HEK293 (cell line): ENCODE data around the gene GOPC.

ENCODE experiments used
- CTCF ChIA-PET: fragments of 350-600 bp; formaldehyde crosslinking; extraction: SDS; loops from one replicate; lab custom pipeline; 2021; ENCODE audit warnings: antibody characterized with exemption; lab: Yijun Ruan, JAX
- POLR2A ChIA-PET: fragments of 300-600 bp; formaldehyde crosslinking; extraction: SDS; loops from one replicate; lab custom pipeline; 2020; ENCODE audit warnings: antibody characterized with exemption, inconsistent platforms; lab: Yijun Ruan, JAX
- H3K27ac ChIP-seq: fragments of 200-500 bp; sonication (Bioruptor generic); 2 replicates; pipeline ENCODE4 v1.5.1; 2014; ENCODE audit warnings: low read depth, low read length, control low read depth, inconsistent platforms; ENCODE audit errors: extremely low read depth
- H3K36me3 ChIP-seq, 2 experiments: fragments of 200-500 bp in 1 of 2; sonication (Bioruptor generic) in 1 of 2; 1 replicate in 1 of 2; 2 replicates in 1 of 2; pipeline ENCODE4 v1.5.1; 2014 to 2017; ENCODE audit warnings: inconsistent platforms in 2 of 2, low read length in 2 of 2; ENCODE audit not compliant: control insufficient read depth in 2 of 2, insufficient read depth in 1 of 2
- H3K4me1 ChIP-seq: fragments of 200-500 bp; sonication (Bioruptor generic); 2 replicates; pipeline ENCODE4 v1.5.1; 2014; ENCODE audit warnings: mild to moderate bottlenecking, low read length, inconsistent platforms; ENCODE audit not compliant: control insufficient read depth, insufficient read depth
- H3K4me3 ChIP-seq: 2 replicates; pipeline ENCODE4 v1.5.1; 2011; ENCODE audit warnings: low read depth, mild to moderate bottlenecking, control low read depth, low read length, moderate library complexity
- H3K9me3 ChIP-seq: fragments of 200-500 bp; sonication (Bioruptor generic); 2 replicates; pipeline ENCODE4 v1.5.1; 2014; ENCODE audit warnings: low read depth, low read length, inconsistent platforms; ENCODE audit not compliant: control insufficient read depth, insufficient read depth
- HIC1 ChIP-seq: fragments of 450-650 bp; formaldehyde crosslinking; IDR thresholded peaks from 2 replicates; pipeline ENCODE4 v1.5.1; 2016; ENCODE audit warnings: missing biosample characterization, missing genetic modification characterization
- TRIM28 ChIP-seq: IDR thresholded peaks from 2 replicates; pipeline ENCODE4 v1.6.1; 2011; ENCODE audit warnings: low read length, control low read depth, borderline replicate concordance
- ZBTB1 ChIP-seq: fragments of 450-650 bp; formaldehyde crosslinking; IDR thresholded peaks from 2 replicates; pipeline ENCODE4 v1.5.1; 2016; ENCODE audit warnings: missing biosample characterization, missing genetic modification characterization
- ZFP37 ChIP-seq: fragments of 450-650 bp; formaldehyde crosslinking; IDR thresholded peaks from 2 replicates; pipeline ENCODE4 v1.5.1; 2016; ENCODE audit warnings: missing biosample characterization, missing genetic modification characterization
- ZNF112 ChIP-seq: fragments of 450-650 bp; formaldehyde crosslinking; IDR thresholded peaks from 2 replicates; pipeline ENCODE4 v1.5.0; 2017; ENCODE audit warnings: missing biosample characterization, missing genetic modification characterization
- ZNF155 ChIP-seq: fragments of 450-650 bp; formaldehyde crosslinking; IDR thresholded peaks from 2 replicates; pipeline ENCODE4 v1.5.1; 2016; ENCODE audit warnings: missing biosample characterization, missing genetic modification characterization
- ZNF157 ChIP-seq: fragments of 450-650 bp; formaldehyde crosslinking; IDR thresholded peaks from 2 replicates; pipeline ENCODE4 v1.5.1; 2016; ENCODE audit warnings: missing biosample characterization, missing genetic modification characterization
- ZNF19 ChIP-seq: fragments of 450-650 bp; formaldehyde crosslinking; IDR thresholded peaks from 2 replicates; pipeline ENCODE4; 2016; ENCODE audit warnings: missing biosample characterization, missing genetic modification characterization, low read depth
- ZNF24 ChIP-seq: fragments of 450-650 bp; formaldehyde crosslinking; IDR thresholded peaks from 2 replicates; pipeline ENCODE4 v1.5.1; 2016; ENCODE audit warnings: missing biosample characterization, missing genetic modification characterization
- ZNF292 ChIP-seq: fragments of 450-650 bp; formaldehyde crosslinking; IDR thresholded peaks from 2 replicates; pipeline ENCODE4 v1.5.1; 2016; ENCODE audit warnings: low read depth, missing biosample characterization, missing genetic modification characterization, borderline replicate concordance
- ZNF311 ChIP-seq: fragments of 450-650 bp; formaldehyde crosslinking; IDR thresholded peaks from 2 replicates; pipeline ENCODE4 v1.5.1; 2017; ENCODE audit warnings: missing biosample characterization, missing genetic modification characterization, borderline replicate concordance
- ZNF366 ChIP-seq: fragments of 450-650 bp; formaldehyde crosslinking; conservative IDR thresholded peaks from 2 replicates; pipeline ENCODE4 v1.5.1; 2016; ENCODE audit warnings: missing biosample characterization, missing genetic modification characterization
- ZNF423 ChIP-seq: fragments of 450-650 bp; formaldehyde crosslinking; IDR thresholded peaks from 2 replicates; pipeline ENCODE4 v1.5.1; 2016; ENCODE audit warnings: missing biosample characterization, missing genetic modification characterization
- ZNF501 ChIP-seq: fragments of 450-650 bp; formaldehyde crosslinking; IDR thresholded peaks from 2 replicates; pipeline ENCODE4 v1.5.1; 2016; ENCODE audit warnings: missing biosample characterization, missing genetic modification characterization
- ZNF585B ChIP-seq: fragments of 450-650 bp; formaldehyde crosslinking; IDR thresholded peaks from 2 replicates; pipeline ENCODE4 v1.5.1; 2016; ENCODE audit warnings: missing biosample characterization, missing genetic modification characterization
- ZNF654 ChIP-seq: fragments of 450-650 bp; formaldehyde crosslinking; IDR thresholded peaks from 2 replicates; pipeline ENCODE4 v1.5.1; 2016; ENCODE audit warnings: low read depth, missing biosample characterization, missing genetic modification characterization
- ZNF792 ChIP-seq: fragments of 450-650 bp; formaldehyde crosslinking; IDR thresholded peaks from 2 replicates; pipeline ENCODE4 v1.5.1; 2016; ENCODE audit warnings: missing biosample characterization, missing genetic modification characterization
- ZSCAN16 ChIP-seq: fragments of 450-650 bp; formaldehyde crosslinking; IDR thresholded peaks from 2 replicates; pipeline ENCODE4 v1.5.1; 2016; ENCODE audit warnings: missing biosample characterization, missing genetic modification characterization
- ZXDB ChIP-seq: fragments of 450-650 bp; formaldehyde crosslinking; IDR thresholded peaks from 2 replicates; pipeline ENCODE4 v1.5.1; 2016; ENCODE audit warnings: missing biosample characterization, missing genetic modification characterization
- TF ChIP-seq, protein P1 (sequence below): fragments of 450-650 bp; formaldehyde crosslinking; IDR thresholded peaks from 2 replicates; pipeline ENCODE4; 2016; ENCODE audit warnings: missing biosample characterization, missing genetic modification characterization
- TF ChIP-seq, protein P2 (sequence below): fragments of 450-650 bp; formaldehyde crosslinking; IDR thresholded peaks from 2 replicates; pipeline ENCODE4 v1.5.1; 2017; ENCODE audit warnings: missing biosample characterization, missing genetic modification characterization

GOPC gene

DNA sequence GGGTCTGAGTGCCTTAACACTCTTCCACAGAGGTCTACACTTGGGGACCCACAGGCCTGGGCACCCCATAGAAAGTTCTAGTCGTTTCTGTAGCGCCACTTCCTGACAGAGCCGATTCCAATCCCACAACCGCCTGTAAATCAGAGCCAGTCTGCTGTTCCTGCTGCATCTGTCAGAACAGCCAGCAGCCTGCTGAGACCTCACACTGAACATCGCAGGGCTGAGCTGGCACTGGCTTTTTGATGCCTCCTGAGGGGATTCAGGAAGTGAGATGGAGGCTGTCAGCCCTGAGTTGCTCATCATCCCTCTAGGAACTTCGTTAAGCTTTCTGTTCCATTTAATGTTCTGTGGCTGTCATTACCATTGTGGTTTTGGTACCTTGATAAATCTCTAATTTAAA, 71.0 kb downstream of the GOPC start:
- ChIA-PET CTCF (interaction anchor here (0.7 to 1.2 kb wide), 3 partner anchors 11 to 81 kb away, joined by 3 to 7 read pairs (median 3); no protein-coding TSS in a partner anchor), POLR2A (no interaction called here)
- TF ChIP-seq ZNF501 = no peak
- TF ChIP-seq, protein P1, sequence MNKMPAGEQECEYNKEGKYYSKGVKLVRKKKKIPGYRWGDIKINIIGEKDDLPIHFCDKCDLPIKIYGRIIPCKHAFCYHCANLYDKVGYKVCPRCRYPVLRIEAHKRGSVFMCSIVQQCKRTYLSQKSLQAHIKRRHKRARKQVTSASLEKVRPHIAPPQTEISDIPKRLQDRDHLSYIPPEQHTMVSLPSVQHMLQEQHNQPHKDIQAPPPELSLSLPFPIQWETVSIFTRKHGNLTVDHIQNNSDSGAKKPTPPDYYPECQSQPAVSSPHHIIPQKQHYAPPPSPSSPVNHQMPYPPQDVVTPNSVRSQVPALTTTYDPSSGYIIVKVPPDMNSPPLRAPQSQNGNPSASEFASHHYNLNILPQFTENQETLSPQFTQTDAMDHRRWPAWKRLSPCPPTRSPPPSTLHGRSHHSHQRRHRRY (tag by site-specific recombination) = no peak
- no peak for TF ChIP-seq TRIM28
- no peak for TF ChIP-seq ZNF292 (tag by site-specific recombination)
- TF ChIP-seq ZSCAN16 = no peak
- no peak for TF ChIP-seq ZNF654
- TF ChIP-seq ZBTB1 = no peak
- no peak for TF ChIP-seq HIC1 (tag by site-specific recombination)
- no peak for TF ChIP-seq ZNF112
- no peak for TF ChIP-seq ZNF155
- TF ChIP-seq ZFP37 (tag by site-specific recombination) = no peak
- no peak for TF ChIP-seq ZNF157
- TF ChIP-seq ZNF423 = no peak
- TF ChIP-seq ZNF24 = no peak
- no peak for TF ChIP-seq ZXDB
- no peak for TF ChIP-seq ZNF19
- TF ChIP-seq ZNF792 = no peak
- no peak for TF ChIP-seq ZNF366
- no peak for TF ChIP-seq ZNF311 (tag by site-specific recombination)
- no peak for TF ChIP-seq ZNF585B (tag by site-specific recombination)
- Histone ChIP-seq H3K9me3 (no peaks in the 10 kb centered on the region), H3K4me1 (no peaks in the 10 kb centered on the region; the same call in none of the 2 replicates), H3K27ac (no peak overlapping the region), H3K4me3 (no peak overlapping the region), H3K36me3 (peaks cover 0 to 15% of the 10 kb centered on the region in 2 experiments; a peak in 1 of 3 replicates)

DNA sequence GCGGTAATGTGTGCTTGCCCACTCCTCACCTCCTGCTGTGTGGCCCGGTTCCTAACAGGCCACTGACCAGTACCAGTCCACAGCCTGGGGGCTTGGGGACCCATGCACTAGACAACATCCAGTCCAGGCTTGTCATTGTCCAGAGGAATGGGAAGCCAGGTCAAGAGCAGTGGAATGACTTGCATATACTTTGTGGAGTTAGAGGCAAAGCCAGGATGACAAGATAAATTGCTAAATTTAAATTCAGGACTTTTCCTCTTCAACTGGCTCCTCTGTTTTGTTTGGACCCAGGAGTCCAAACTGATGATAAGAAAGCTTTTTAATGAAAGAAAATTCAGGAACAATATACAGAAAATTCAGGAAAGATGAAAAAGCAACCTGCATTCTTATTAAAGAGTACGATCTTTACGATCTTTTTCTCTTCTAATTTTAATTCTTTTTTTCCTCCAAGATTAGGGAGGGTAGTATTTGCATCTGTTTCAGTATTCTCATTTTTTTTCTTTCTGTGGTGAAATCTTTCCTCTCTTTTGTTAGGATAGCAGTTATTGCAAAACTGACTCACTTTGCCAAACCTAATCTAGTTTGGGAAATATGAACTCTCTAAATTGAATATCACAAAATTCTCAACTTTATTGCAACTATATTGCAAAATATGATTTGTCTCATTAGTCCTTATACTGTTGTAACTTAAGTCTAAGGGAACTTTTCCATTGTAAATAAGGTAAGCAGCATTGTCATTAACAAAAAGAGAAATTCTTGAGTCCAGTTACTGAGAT, 71.7 kb downstream of the GOPC start:
- Histone ChIP-seq H3K4me1 (no peaks in the 10 kb centered on the region; the same call in none of the 2 replicates), H3K4me3 (no peak overlapping the region), H3K36me3 (peaks cover 0 to 14% of the 10 kb centered on the region in 2 experiments; a peak in 1 of 3 replicates), H3K27ac (no peak overlapping the region), H3K9me3 (no peaks in the 10 kb centered on the region)
- TF ChIP-seq, protein P2, sequence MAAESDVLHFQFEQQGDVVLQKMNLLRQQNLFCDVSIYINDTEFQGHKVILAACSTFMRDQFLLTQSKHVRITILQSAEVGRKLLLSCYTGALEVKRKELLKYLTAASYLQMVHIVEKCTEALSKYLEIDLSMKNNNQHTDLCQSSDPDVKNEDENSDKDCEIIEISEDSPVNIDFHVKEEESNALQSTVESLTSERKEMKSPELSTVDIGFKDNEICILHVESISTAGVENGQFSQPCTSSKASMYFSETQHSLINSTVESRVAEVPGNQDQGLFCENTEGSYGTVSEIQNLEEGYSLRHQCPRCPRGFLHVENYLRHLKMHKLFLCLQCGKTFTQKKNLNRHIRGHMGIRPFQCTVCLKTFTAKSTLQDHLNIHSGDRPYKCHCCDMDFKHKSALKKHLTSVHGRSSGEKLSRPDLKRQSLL (tag by site-specific recombination) = no peak
- POLR2A ChIA-PET = no interaction called here
- CTCF ChIA-PET = interaction anchor here (0.9 to 1.2 kb wide), 2 partner anchors 10 to 81 kb away, joined by 3 to 7 read pairs; no protein-coding TSS in a partner anchor
